Heart left ventricle (tissue), 13 donors: ENCODE measurements around the gene LRRC63.

Experiments used
- CTCF ChIP-seq, 12 donors: fragments of 200-600 bp; sonication (generic) in 4 of 12; IDR thresholded peaks; one replicate each; pipeline versions ENCODE4 v1.5.0 to v1.8.0; 2018 to 2022; ENCODE audit warnings: antibody characterized with exemption in 12 of 12, mild to moderate bottlenecking in 5 of 12
- POLR2A ChIP-seq, 2 donors: fragments of 450-650 bp; IDR thresholded peaks; one replicate each; pipeline ENCODE4 v1.6.1; 2017; ENCODE audit warnings: antibody characterized with exemption in 2 of 2, mild to moderate bottlenecking in 2 of 2, moderate library complexity in 2 of 2
- donor health status: ischemic (EF 13 %, LVEDD 7.1; RV severe dilation, severe dysfunction).
- donor health status: DM: no; HTN: yes; CAD: no.
- donor health status: DM: no; HTN: no; CAD: no.
- donor health status: ischemic (EF 25% LVEDD 6.9; RV normal size, moderate dysfunction).
- donor health status: ischemic (EF 25% LVEDD 5.7; RV mildly dilated, moderate dysfunction).
- donor health status: ischemic (EF 35%, LVEDD 5.7; RV mildly dilated, moderate dysfunction).
- donor health status: nonischemic (EF 11% LVEDD 7.7; RV severe dilation, severe dysfunction).
- donor health status: DM: yes; HTN: yes; CAD: no.
- donor health status: PGD.
- donor health status: ischemic (EF 29% LVEDD 5.4; RV normal size, mild dysfunction).
- donor health status: nonischemic (EF 23%, LVEDD 6.1; RV moderate dilation, normal function).

- TF ChIP-seq CTCF (IDR thresholded peaks at IDR 0.05) (no peak), POLR2A (IDR thresholded peaks at IDR 0.05) (no peak)
Measured at GRCh38 chr13:46286972-46287371, 75.2 kb downstream of the LRRC63 start.
